IPS DF 19.7 (cell line): ENCODE results near the gene SLC34A1.
A peak's percentile ranks its signal among the peaks of the same experiment; 100 is the strongest.

ENCODE experiments used
- DNase-seq: peaks from one replicate; pipeline ENCODE4 v3.0.0-alpha.2; 2013; ENCODE audit warnings: low read depth, low spot score

Gene SLC34A1

GRCh38 chr5:177386542-177386941 lies 2.3 kb downstream of the SLC34A1 start:
- DNase-seq, result no peak

- DNase-seq, result no peak
Observed at GRCh38 chr5:177387405-177387804, 3.2 kb downstream of the SLC34A1 start.

- no peak for DNase-seq
Observed at GRCh38 chr5:177388521-177389052, 4.4 kb downstream of the SLC34A1 start.

GRCh38 chr5:177389241-177390169 lies 5.3 kb downstream of the SLC34A1 start:
- no peak for DNase-seq

GRCh38 chr5:177390363-177391300 lies 6.4 kb downstream of the SLC34A1 start:
- DNase-seq, result peak; percentile 75

GRCh38 chr5:177392765-177393164 lies 8.5 kb downstream of the SLC34A1 start:
- no peak for DNase-seq

- no peak for DNase-seq
Observed at GRCh38 chr5:177393206-177393765, 9.1 kb downstream of the SLC34A1 start.

GRCh38 chr5:177393990-177394389 lies 9.8 kb downstream of the SLC34A1 start:
- DNase-seq, result no peak

GRCh38 chr5:177396078-177396477 lies 11.8 kb downstream of the SLC34A1 start:
- DNase-seq, result no peak

GRCh38 chr5:177396807-177397206 lies 12.6 kb downstream of the SLC34A1 start:
- no peak for DNase-seq

GRCh38 chr5:177397875-177398390 lies 13.7 kb downstream of the SLC34A1 start:
- no peak for DNase-seq

- no peak for DNase-seq
Observed at GRCh38 chr5:177399997-177400868, 16.0 kb downstream of the SLC34A1 start, which contains the start of gene PFN3. PFN3 (minus strand) TSS chr5:177400661; CDS start chr5:177400576, 85 bp downstream.

- peak; percentile 82 for DNase-seq
Observed at GRCh38 chr5:177402271-177403043, 18.2 kb downstream of the SLC34A1 start.

GRCh38 chr5:177403102-177403791 lies 19.0 kb downstream of the SLC34A1 start:
- DNase-seq, result no peak

GRCh38 chr5:177403792-177404640 lies 19.8 kb downstream of the SLC34A1 start:
- DNase-seq, result no peak

GRCh38 chr5:177404641-177405179 lies 20.5 kb downstream of the SLC34A1 start:
- no peak for DNase-seq

- DNase-seq, result no peak
Observed at GRCh38 chr5:177405312-177405711, 21.1 kb downstream of the SLC34A1 start.

GRCh38 chr5:177405805-177406204 lies 21.6 kb downstream of the SLC34A1 start:
- no peak for DNase-seq
